ENCODE results near the gene FRMD4A. TPM values are rescaled to one million over a fixed set of nuclear protein-coding genes. Genes with fewer than 3 reads are reported as not detected.

The FRMD4A gene
- total and polyA plus RNA-seq, 10 of the 15 experiments (the other 5 are each of a cell fraction or from before 2014, with no cell fraction given), result 17.8 to 75.2 (median 39.1) TPM

DNA sequence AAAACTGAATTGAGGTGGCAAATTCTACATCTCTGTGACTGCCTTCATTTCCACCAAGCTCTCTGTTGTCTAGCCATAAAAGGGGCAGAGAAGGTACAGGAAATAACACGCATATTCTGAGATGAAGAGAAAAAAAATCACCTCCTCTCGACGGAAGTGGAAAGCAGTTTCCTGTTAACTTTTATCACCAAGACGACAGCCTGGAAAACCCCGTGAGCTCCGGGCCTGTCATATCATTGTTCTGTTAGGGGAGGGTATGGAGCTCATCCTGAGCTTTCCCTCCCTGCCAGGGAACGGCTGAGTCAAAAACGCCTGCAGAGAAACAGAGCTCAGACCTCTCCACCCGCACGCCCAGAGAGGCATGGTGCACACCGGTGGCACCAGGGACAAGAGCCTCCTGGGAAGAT, 543.7 kb downstream of the FRMD4A start:
- no peaks in the 10 kb centered on the region for H3K79me2 ChIP-seq (ENCODE audit: control insufficient read depth, insufficient read depth, low read length)
- H3K9me3 ChIP-seq (replicated peaks; ENCODE audit: control insufficient read depth, insufficient read depth, low read length), result no peaks in the 10 kb centered on the region
- H3K27ac ChIP-seq (ENCODE audit: control insufficient read depth, insufficient read depth), result peak overlapping the region; percentile 78
- under 1% methylated on average over 11 of the region's 11 CpGs for WGBS (ENCODE audit: insufficient coverage, insufficient replicate concordance, low lambda C conversion rate, missing lambda C conversion rate)
- SMC1A ChIA-PET (ENCODE audit: uncharacterized antibody, unreplicated experiment), result interaction anchor here (0.7 to 4.2 kb wide), 45 partner anchors 9 to 454 kb away, joined by 3 to 30 read pairs (median 4); no protein-coding TSS in a partner anchor
- no peak overlapping the region for H3K4me3 ChIP-seq
- H2AFZ ChIP-seq (ENCODE audit: control insufficient read depth, low read depth, low read length), result peak overlapping the region; percentile 84
- in situ Hi-C loops (cut with MboI), result no loop called here
- H3K9ac ChIP-seq (ENCODE audit: control insufficient read depth, insufficient read depth, low read length), result peak overlapping the region; percentile 65
- peaks cover 0 to 7% of the 10 kb centered on the region in 2 experiments; a peak in 2 of 4 replicates for H3K36me3 ChIP-seq (ENCODE audit: control insufficient read depth in 2 of 2, insufficient read depth in 2 of 2, low read length in 1 of 2)
- peak overlapping the region; percentile 66 for H3K4me2 ChIP-seq (ENCODE audit: control insufficient read depth, insufficient read depth)
- H3K27me3 ChIP-seq (replicated peaks in 1 of 2; ENCODE audit: control insufficient read depth in 2 of 2, insufficient read depth in 2 of 2, low read length in 1 of 2), result no peaks in the 10 kb centered on the region
- DNase-seq (ENCODE audit: low read depth, low spot score), result peak; percentile 73
- intact Hi-C loops (cut with micrococcal nuclease; ENCODE audit: unreplicated experiment), result loop anchor here (2.0 to 10.0 kb wide), 4 partner anchors 140 to 708 kb away; no protein-coding TSS in a partner anchor
- POLR2A ChIA-PET, result interaction anchor here (0.8 to 1.3 kb wide), 10 partner anchors 9 to 399 kb away, joined by 3 to 9 read pairs (median 4); no protein-coding TSS in a partner anchor
- RAD21 ChIA-PET (ENCODE audit: unreplicated experiment), result interaction anchor here (0.6 to 3.8 kb wide), 44 partner anchors 9 to 1164 kb away, joined by 3 to 32 read pairs (median 4); no protein-coding TSS in a partner anchor
- FAIRE-seq, result peak; percentile 98
- H3K4me1 ChIP-seq (ENCODE audit: control insufficient read depth, insufficient read depth, low read length), result peaks cover 18% of the 10 kb centered on the region
- H4K20me1 ChIP-seq (ENCODE audit: control insufficient read depth, insufficient read depth), result no peaks in the 10 kb centered on the region
- CTCF ChIA-PET, result interaction anchor here (0.6 to 1.7 kb wide), 33 partner anchors 9 to 1085 kb away, joined by 3 to 20 read pairs (median 3); partner anchors contain the start of genes FRMD4A and PRPF18
- BruUV-seq (replicated peaks), result no TSS peak
- peak; percentile 85 for ATAC-seq
- TF ChIP-seq CREB1 (IDR thresholded peaks at IDR 0.05; ENCODE audit: low read depth) (0 out of 2 replicates have a peak, but pooled peaks have one; percentile 40), TCF3 (IDR thresholded peaks at IDR 0.05; ENCODE audit: borderline replicate concordance, insufficient read depth, low read depth, low read length) (no peak), STAT1 (conservative IDR thresholded peaks at IDR 0.05) (no peak), CBFB (IDR thresholded peaks at IDR 0.05; ENCODE audit: low read depth) (no peak), PKNOX1 (IDR thresholded peaks at IDR 0.05) (peak; percentile 91), MXI1 (IDR thresholded peaks at IDR 0.05; ENCODE audit: low read depth, low read length) (peak; percentile 64; the same call in 1 of the 2 replicates), HDGF (IDR thresholded peaks at IDR 0.05) (no peak), ZBTB40 (IDR thresholded peaks at IDR 0.05; ENCODE audit: borderline replicate concordance) (peak; percentile 75; the same call in 1 of the 2 replicates), IRF4 (IDR thresholded peaks at IDR 0.05; ENCODE audit: low read depth, low read length) (no peak), KDM1A (IDR thresholded peaks at IDR 0.05; ENCODE audit: borderline replicate concordance) (no peak)
- TF ChIP-seq, protein P1, sequence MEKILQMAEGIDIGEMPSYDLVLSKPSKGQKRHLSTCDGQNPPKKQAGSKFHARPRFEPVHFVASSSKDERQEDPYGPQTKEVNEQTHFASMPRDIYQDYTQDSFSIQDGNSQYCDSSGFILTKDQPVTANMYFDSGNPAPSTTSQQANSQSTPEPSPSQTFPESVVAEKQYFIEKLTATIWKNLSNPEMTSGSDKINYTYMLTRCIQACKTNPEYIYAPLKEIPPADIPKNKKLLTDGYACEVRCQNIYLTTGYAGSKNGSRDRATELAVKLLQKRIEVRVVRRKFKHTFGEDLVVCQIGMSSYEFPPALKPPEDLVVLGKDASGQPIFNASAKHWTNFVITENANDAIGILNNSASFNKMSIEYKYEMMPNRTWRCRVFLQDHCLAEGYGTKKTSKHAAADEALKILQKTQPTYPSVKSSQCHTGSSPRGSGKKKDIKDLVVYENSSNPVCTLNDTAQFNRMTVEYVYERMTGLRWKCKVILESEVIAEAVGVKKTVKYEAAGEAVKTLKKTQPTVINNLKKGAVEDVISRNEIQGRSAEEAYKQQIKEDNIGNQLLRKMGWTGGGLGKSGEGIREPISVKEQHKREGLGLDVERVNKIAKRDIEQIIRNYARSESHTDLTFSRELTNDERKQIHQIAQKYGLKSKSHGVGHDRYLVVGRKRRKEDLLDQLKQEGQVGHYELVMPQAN (conservative IDR thresholded peaks at IDR 0.05), result no peak
- TF ChIP-seq, protein P2, sequence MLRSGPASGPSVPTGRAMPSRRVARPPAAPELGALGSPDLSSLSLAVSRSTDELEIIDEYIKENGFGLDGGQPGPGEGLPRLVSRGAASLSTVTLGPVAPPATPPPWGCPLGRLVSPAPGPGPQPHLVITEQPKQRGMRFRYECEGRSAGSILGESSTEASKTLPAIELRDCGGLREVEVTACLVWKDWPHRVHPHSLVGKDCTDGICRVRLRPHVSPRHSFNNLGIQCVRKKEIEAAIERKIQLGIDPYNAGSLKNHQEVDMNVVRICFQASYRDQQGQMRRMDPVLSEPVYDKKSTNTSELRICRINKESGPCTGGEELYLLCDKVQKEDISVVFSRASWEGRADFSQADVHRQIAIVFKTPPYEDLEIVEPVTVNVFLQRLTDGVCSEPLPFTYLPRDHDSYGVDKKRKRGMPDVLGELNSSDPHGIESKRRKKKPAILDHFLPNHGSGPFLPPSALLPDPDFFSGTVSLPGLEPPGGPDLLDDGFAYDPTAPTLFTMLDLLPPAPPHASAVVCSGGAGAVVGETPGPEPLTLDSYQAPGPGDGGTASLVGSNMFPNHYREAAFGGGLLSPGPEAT (IDR thresholded peaks at IDR 0.05; ENCODE audit: low read depth), result peak; percentile 92
- TF ChIP-seq, protein P3, sequence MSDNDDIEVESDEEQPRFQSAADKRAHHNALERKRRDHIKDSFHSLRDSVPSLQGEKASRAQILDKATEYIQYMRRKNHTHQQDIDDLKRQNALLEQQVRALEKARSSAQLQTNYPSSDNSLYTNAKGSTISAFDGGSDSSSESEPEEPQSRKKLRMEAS (IDR thresholded peaks at IDR 0.05; ENCODE audit: low read depth, low read length), result no peak

All from GM12878 (cell line).